ACHN (cell line): ENCODE data around the gene APP.

Experiments
- DNase-seq: peaks from one replicate; pipeline ENCODE4 v3.0.0-alpha.2; 2015
- in situ Hi-C: cut with HindIII; loops from 2 replicates; pipeline ENCODE4 v1.10.0; 2017; ENCODE audit warnings: low sequenced_read_pairs, low pct_ligation_motif_present, low pct_unique_long_range_greater_than_20kb

The APP gene

GRCh38 chr21:26011292-26011940, 159.2 kb downstream of the APP start:
- no peak for DNase-seq
- in situ Hi-C loops: no loop called here

GRCh38 chr21:26007951-26008498, 162.5 kb downstream of the APP start:
- no peak for DNase-seq
- in situ Hi-C loops: no loop called here

- in situ Hi-C loops: no loop called here
- no peak for DNase-seq
Observed at GRCh38 chr21:26005464-26005863, 165.1 kb downstream of the APP start.

GRCh38 chr21:26003404-26003803, 167.2 kb downstream of the APP start:
- no peak for DNase-seq
- in situ Hi-C loops: no loop called here

- in situ Hi-C loops: no loop called here
- no peak for DNase-seq
Observed at GRCh38 chr21:26001356-26001755, 169.2 kb downstream of the APP start.

GRCh38 chr21:25999921-26000582, 170.5 kb downstream of the APP start:
- in situ Hi-C loops: no loop called here
- DNase-seq: no peak

GRCh38 chr21:25997788-25998611, 172.6 kb downstream of the APP start:
- DNase-seq: no peak
- in situ Hi-C loops: no loop called here

GRCh38 chr21:25995278-25995677, 175.3 kb downstream of the APP start:
- no peak for DNase-seq
- in situ Hi-C loops: no loop called here

- in situ Hi-C loops: no loop called here
- no peak for DNase-seq
Observed at GRCh38 chr21:25994758-25995163, 175.8 kb downstream of the APP start.

GRCh38 chr21:25988738-25989137, 181.8 kb downstream of the APP start:
- in situ Hi-C loops: no loop called here
- DNase-seq: no peak

GRCh38 chr21:25987531-25987930, 183.0 kb downstream of the APP start:
- in situ Hi-C loops: no loop called here
- no peak for DNase-seq

GRCh38 chr21:25986928-25987327, 183.6 kb downstream of the APP start:
- no peak for DNase-seq
- in situ Hi-C loops: no loop called here

- no peak for DNase-seq
- in situ Hi-C loops: no loop called here
Observed at GRCh38 chr21:25985990-25986389, 184.6 kb downstream of the APP start.

GRCh38 chr21:25984538-25984937, 186.0 kb downstream of the APP start:
- DNase-seq: no peak
- in situ Hi-C loops: no loop called here

- in situ Hi-C loops: no loop called here
- DNase-seq: no peak
Observed at GRCh38 chr21:25983745-25984144, 186.8 kb downstream of the APP start.

- in situ Hi-C loops: no loop called here
- no peak for DNase-seq
Observed at GRCh38 chr21:25980710-25981109, 189.9 kb downstream of the APP start.

GRCh38 chr21:25979845-25980616, 190.5 kb downstream of the APP start:
- in situ Hi-C loops: no loop called here
- DNase-seq: no peak

- in situ Hi-C loops: no loop called here
- no peak for DNase-seq
Observed at GRCh38 chr21:25977068-25977611, 193.4 kb downstream of the APP start.
